LNCAP (cell line): ENCODE measurements around the gene RASGRP3.

Experiments
- CTCF ChIP-seq: fragments of 450-650 bp; IDR thresholded peaks from 2 replicates; pipeline ENCODE4 v1.5.1; 2017; ENCODE audit warnings: mild to moderate bottlenecking

Gene RASGRP3

GRCh38 chr2:33509908-33510585 lies 33.6 kb downstream of the RASGRP3 start:
- TF ChIP-seq CTCF: no peak

- TF ChIP-seq CTCF: no peak
These were observed 34.1 kb downstream of the RASGRP3 start for GRCh38 chr2:33510586-33510968.

GRCh38 chr2:33511141-33511540 lies 34.7 kb downstream of the RASGRP3 start:
- TF ChIP-seq CTCF: no peak

- no peak for TF ChIP-seq CTCF
These were observed 35.7 kb downstream of the RASGRP3 start for GRCh38 chr2:33512112-33512511.

- TF ChIP-seq CTCF: no peak
These were observed 37.0 kb downstream of the RASGRP3 start for GRCh38 chr2:33513480-33513879.

- no peak for TF ChIP-seq CTCF
These were observed 40.1 kb downstream of the RASGRP3 start for GRCh38 chr2:33516456-33516995.

GRCh38 chr2:33518200-33518599 lies 41.8 kb downstream of the RASGRP3 start:
- no peak for TF ChIP-seq CTCF

- no peak for TF ChIP-seq CTCF
These were observed 42.5 kb downstream of the RASGRP3 start for GRCh38 chr2:33518929-33519328.
